ENCODE measurements around the gene RGS4.

Gene RGS4

DNA sequence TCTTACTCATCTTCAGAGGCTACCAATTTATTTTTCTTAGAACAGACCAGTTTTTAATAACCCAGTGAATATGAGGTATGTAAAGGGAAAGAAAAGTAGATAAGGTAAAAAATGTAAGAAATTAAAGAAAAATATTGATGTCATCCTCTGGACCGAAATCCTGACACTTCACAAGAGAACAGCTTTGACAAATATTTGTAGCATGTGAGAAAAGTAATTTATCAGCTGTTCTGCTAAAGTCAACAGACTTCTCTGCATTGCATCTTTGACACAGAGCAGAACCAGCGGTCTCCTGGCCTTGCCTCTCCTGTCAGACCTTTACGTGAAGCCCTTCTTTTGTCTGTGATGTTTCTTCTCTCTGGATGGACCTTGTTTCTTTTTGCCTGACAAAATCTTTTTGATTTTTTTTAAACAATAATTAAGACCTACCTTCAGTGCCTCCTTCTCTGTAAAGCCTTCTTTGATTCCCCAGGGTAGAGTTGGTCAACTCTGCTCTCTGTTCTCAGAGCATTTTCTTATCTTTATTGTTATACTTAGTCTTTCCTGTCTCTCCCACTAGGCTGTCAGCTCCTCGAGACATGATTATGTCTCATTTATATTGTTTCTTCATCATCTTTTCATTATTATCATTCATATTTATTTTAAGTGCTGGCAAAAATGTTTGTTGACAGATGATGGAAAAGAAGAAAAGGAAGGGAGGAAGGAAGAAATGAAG is 35.4 kb downstream of the RGS4 start:
- DNase-seq = no peak

DNA sequence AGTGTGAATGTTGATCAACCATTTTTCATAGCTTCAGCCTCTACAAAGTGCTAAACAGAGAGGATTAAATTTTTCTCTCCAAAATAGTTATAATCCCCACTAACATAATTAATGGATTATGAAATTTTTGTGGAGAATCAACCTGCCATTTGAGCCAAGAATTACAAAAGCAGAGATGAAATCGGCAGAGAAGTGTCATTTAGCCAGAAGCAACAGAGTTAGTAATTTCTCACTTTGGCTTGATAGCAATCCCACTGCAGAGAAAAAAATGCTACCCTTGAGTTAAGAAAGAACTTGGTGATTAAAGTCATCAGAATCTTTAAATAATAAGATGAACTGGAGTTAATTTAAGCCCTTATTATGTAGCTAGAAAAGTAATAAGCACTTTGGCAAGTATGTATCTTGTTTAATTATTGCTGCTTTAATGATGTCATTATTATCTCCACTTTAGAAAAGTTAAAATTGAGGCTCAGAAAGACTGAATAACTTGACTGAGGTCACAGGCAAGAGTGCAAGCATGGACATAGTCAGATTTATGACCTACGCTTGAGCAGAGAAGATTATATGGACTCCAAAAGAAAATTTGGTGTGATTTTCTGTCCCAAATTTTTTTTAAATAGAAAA is 37.3 kb downstream of the RGS4 start:
- no peak for DNase-seq

DNA sequence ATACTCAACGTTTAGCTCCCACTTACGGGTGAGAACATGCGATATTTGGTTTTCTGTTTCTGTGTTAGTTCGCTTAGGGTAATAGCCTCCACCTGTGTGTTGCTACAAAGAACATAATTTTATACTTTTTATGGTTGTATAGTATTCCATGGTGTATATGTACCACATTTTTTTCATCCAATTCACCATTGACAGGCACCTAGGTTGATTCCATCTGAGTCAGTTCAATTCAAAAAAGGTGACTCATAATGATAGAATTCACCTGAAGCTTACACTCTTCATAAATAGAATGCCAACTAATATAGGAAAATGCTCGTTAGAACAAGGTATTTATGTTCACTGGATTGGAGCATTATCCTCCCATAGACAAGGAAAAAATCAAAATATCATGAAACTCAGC is 38.5 kb downstream of the RGS4 start:
- no peak for DNase-seq

DNA sequence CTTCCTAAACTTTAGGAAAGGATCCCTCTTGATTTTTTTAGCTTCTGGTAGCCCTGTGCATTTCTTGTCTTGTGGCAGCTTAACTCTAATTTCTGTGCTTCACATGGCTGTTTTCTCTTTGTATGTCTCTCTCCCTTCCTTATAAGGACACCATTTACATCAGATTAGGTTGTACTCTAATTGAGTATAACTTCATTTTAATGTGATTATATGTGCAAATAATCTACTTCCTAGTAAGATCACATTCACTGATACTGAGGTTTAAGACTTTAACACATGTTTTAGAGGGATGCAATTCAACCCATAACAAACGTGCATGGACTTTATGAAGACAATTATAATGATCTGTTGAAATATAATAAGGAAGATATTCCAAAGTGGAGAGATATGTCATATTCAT is 46.7 kb downstream of the RGS4 start:
- DNase-seq = no peak

DNA sequence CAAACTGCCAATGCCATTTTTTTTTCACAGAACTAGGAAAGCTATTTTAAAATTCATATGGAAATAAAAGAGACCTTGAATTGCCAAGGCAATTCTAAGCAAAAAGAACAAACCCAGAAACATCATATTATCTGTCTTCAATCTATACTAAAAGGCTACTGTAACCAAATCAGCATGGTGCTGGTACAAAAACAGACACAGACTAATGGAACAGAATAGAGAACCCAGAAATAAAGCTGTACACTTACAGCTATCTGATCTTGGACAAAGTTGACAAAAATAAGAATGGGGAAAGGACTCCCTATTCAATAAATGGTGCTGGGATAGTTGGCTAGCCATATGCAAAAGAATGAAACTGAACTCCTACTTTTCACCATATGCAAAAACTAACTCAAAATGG is 50.5 kb downstream of the RGS4 start:
- DNase-seq = no peak

DNA sequence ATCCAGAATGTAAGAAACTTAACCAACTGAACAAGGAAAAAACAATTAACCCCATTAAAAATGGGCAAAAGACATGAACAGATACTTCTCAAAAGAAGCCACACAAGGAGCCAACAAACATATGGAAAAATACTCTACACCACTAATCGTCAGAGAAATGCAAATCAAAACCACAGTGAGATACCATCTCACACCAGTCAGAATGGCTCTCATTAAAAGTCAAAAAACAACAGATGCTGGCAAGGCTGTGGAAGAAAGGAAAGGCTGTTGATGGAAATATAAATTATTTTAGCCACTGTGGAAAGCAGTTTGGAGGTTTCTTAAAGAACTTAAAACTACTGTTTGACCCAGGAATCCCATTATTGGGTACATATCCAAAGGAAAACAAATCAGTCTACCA is 51.2 kb downstream of the RGS4 start:
- DNase-seq = no peak

DNA sequence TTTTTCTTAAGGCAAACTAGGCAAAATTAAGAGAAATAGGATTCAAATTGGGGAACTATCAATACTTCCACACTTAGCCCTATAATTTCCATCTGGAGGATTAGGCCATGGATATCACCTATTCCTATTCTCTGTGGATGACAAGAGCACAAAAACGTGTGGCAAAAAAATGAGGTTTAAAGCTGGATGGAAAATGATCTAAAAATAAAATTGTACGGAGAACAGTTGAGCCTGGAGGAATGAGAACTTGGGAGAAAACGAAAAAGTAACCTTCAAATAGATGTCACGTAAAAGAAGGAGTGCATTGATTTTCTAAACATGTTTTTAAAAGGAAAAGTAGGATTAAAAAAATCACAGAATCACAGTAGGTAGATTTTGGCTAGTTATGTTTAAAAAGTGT is 55.7 kb downstream of the RGS4 start:
- DNase-seq = no peak
